Measurements from ENCODE around the gene DMD.

GRCh38 chrX:31590581-31591114 is 1620.7 kb downstream of the DMD start:
- TF ChIP-seq EP300 (IDR thresholded peaks at IDR 0.05) (no peak), CTCF (IDR thresholded peaks at IDR 0.05) (no peak), POLR2A (IDR thresholded peaks at IDR 0.05) (no peak)

All from ovary (tissue), 3 donors.